HepG2 (cell line): Measurements from ENCODE around the gene NDUFAF3. TPM values are rescaled to one million over a fixed set of nuclear protein-coding genes. Genes with fewer than 3 reads are reported as not detected.
A peak's percentile ranks its signal among the peaks of the same experiment; 100 is the strongest.

Source experiments
- CC2D1A ChIP-seq: sonication (generic); formaldehyde crosslinking; IDR thresholded peaks from 2 replicates; pipeline ENCODE4 v1.8.1; 2023; ENCODE audit warnings: mild to moderate bottlenecking, missing genetic modification reagents
- CCAR2 ChIP-seq: fragments of 200-400 bp; formaldehyde crosslinking; optimal IDR thresholded peaks from 2 replicates; pipeline ENCODE3; 2018; ENCODE audit warnings: low read depth, mild to moderate bottlenecking, low read length, moderate library complexity
- DNMT3B ChIP-seq: conservative IDR thresholded peaks from 2 replicates; pipeline ENCODE4 v1.6.1; 2016; ENCODE audit warnings: missing biosample characterization, control low read depth
- EP300 ChIP-seq, 3 experiments: sonication (generic) in 1 of 3; formaldehyde crosslinking in 1 of 3; IDR thresholded peaks; 2 replicates each; pipeline versions ENCODE4 v1.5.1 to v1.6.1; 2011 to 2020; ENCODE audit warnings: low read depth in 2 of 3, low read length in 2 of 3, borderline replicate concordance in 1 of 3, improper control_type of control experiment in 1 of 3, mild to moderate bottlenecking in 1 of 3, missing genetic modification reagents in 1 of 3, moderate library complexity in 1 of 3
- FOSL2 ChIP-seq: sonication (generic); formaldehyde crosslinking; IDR thresholded peaks from 2 replicates; pipeline ENCODE4 v1.4.0; 2020; ENCODE audit warnings: missing genetic modification reagents
- NFIB ChIP-seq: sonication (generic); formaldehyde crosslinking; IDR thresholded peaks from 2 replicates; pipeline ENCODE4 v1.9.0; 2021; ENCODE audit warnings: missing genetic modification reagents, mild to moderate bottlenecking, borderline replicate concordance
- SALL2 ChIP-seq: sonication (generic); formaldehyde crosslinking; IDR thresholded peaks from 2 replicates; pipeline ENCODE4 v1.8.1; 2023; ENCODE audit warnings: mild to moderate bottlenecking, missing genetic modification reagents, inconsistent platforms
- ZEB1 ChIP-seq: IDR thresholded peaks from 2 replicates; pipeline ENCODE4 v1.6.1; 2012; ENCODE audit warnings: mild to moderate bottlenecking, low read depth, inconsistent platforms; ENCODE audit not compliant: insufficient replicate concordance
- ZNF350 ChIP-seq: sonication (generic); formaldehyde crosslinking; IDR thresholded peaks from 2 replicates; pipeline ENCODE4 v1.4.0; 2020; ENCODE audit warnings: mild to moderate bottlenecking, low read depth, missing genetic modification reagents, borderline replicate concordance
- ZNF44 ChIP-seq: sonication (generic); formaldehyde crosslinking; IDR thresholded peaks from 2 replicates; pipeline ENCODE4 v1.5.1; 2020; ENCODE audit warnings: mild to moderate bottlenecking, missing genetic modification reagents
- polyA plus RNA-seq, 8 experiments: library from polyadenylated mRNA; depleted of rRNA in 3 of 8; stranded (reverse) in 7 of 8; unstranded in 1 of 8; fragments of >200 nt; fragmentation: Illumina TruSeq in 4 of 8; extraction: Trizol in 4 of 8; gene quantifications; 2 replicates each; pipeline versions ENCODE4 v1.2.1 to v1.2.3, GENCODE V29; 2011 to 2016; ENCODE audit warnings: low read depth in 4 of 8, missing spikeins in 1 of 8, mixed read lengths in 1 of 8; ENCODE audit not compliant: insufficient read depth in 1 of 8
- total RNA-seq, 5 experiments: library from RNA; depleted of rRNA; stranded (reverse); fragments of >200 nt; fragmentation: Illumina TruSeq; extraction: Trizol; gene quantifications; 2 replicates each; pipeline ENCODE4 v1.2.3, GENCODE V29; 2016; ENCODE audit warnings: low read depth in 1 of 5
- TF ChIP-seq, protein P1 (sequence below): sonication (generic); formaldehyde crosslinking; IDR thresholded peaks from 2 replicates; pipeline ENCODE4 v1.8.1; 2023; ENCODE audit warnings: mild to moderate bottlenecking, missing genetic modification reagents
- TF ChIP-seq, protein P2 (sequence below): sonication (generic); formaldehyde crosslinking; IDR thresholded peaks from 2 replicates; pipeline ENCODE4 v1.9.0; 2021; ENCODE audit warnings: missing genetic modification reagents, borderline replicate concordance
- TF ChIP-seq, protein P3 (sequence below): sonication (generic); formaldehyde crosslinking; IDR thresholded peaks from 2 replicates; pipeline ENCODE4 v1.4.0; 2020; ENCODE audit warnings: missing genetic modification reagents; ENCODE audit errors: not compliant biosample characterization
- TF ChIP-seq, protein P4 (sequence below): sonication (generic); formaldehyde crosslinking; IDR thresholded peaks from 2 replicates; pipeline ENCODE4 v1.4.0; 2020; ENCODE audit warnings: missing genetic modification reagents
- TF ChIP-seq, protein P5 (sequence below): sonication (generic); formaldehyde crosslinking; IDR thresholded peaks from 2 replicates; pipeline ENCODE4 v1.8.1; 2022; ENCODE audit warnings: mild to moderate bottlenecking, missing genetic modification reagents
- TF ChIP-seq, protein P6 (sequence below), 2 experiments: sonication (generic) in 1 of 2; formaldehyde crosslinking in 1 of 2; IDR thresholded peaks; 2 replicates each; pipeline versions ENCODE4 v1.4.0 to v1.6.1; 2016 to 2020; ENCODE audit warnings: borderline replicate concordance in 1 of 2, low read depth in 1 of 2, mild to moderate bottlenecking in 1 of 2, missing genetic modification reagents in 1 of 2

The NDUFAF3 gene
- total and polyA plus RNA-seq, 2 of the 13 experiments (the other 11 are each of a cell fraction or from before 2014, with no cell fraction given), result 39.0 to 50.0 TPM

DNA sequence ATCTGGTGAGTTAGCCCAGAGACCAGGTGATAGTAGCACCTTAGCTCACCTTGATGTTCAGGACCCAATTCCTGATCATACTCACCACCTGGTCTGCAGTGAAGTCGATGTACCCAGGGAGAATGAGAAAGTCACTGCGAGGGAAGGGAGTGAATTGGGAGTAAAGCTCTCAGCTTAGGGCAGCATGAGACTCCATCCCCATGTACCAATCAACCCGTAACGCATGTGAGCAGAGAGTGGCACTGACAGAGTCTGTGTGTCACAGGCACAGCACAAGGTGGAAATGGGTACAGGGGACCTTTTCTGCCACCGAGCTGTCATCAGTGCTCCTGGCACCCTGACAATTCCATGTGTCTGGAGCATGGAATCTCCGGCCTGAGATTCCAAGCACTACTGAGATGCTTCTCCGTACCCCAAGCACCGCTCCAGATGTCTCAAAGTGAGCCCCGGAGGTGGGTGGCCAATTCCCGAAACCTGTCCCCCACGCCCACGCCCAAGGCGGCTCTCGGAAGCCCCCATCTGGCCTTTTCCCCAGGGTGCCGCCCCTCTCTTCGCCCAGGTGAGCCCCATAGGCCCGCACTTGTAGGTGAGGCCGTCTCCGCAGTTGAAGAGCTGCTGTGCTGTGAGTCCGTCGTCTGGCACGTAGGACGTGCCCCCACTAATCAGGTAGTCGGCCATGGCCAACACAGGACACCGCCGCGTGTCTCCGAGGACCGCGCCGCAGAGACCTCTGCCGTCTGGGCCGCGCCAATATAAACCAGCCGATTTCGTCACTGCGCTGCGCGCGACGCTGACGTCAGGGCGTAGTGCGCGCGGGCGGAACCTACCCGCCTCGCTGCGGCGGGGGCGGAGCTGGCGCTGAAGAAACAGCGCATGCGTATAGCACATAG, 7.0 kb downstream of the NDUFAF3 start, which contains the start of gene IMPDH2 (continued):
- TF ChIP-seq, protein P1, sequence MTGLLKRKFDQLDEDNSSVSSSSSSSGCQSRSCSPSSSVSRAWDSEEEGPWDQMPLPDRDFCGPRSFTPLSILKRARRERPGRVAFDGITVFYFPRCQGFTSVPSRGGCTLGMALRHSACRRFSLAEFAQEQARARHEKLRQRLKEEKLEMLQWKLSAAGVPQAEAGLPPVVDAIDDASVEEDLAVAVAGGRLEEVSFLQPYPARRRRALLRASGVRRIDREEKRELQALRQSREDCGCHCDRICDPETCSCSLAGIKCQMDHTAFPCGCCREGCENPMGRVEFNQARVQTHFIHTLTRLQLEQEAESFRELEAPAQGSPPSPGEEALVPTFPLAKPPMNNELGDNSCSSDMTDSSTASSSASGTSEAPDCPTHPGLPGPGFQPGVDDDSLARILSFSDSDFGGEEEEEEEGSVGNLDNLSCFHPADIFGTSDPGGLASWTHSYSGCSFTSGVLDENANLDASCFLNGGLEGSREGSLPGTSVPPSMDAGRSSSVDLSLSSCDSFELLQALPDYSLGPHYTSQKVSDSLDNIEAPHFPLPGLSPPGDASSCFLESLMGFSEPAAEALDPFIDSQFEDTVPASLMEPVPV, result peak; percentile 48; the same call in 1 of the 2 replicates
- TF ChIP-seq DNMT3B (CRISPR knock-in tag) (peak; percentile 94; the same call in 1 of the 2 replicates), SALL2 (CRISPR knock-in tag) (peak; percentile 92), ZEB1 (no peak), ZNF350 (CRISPR knock-in tag) (peak; percentile 93; the same call in 1 of the 2 replicates), CCAR2 (no peak), ZNF44 (CRISPR knock-in tag) (0 out of 2 replicates have a peak, but pooled peaks have one; percentile 55), CC2D1A (CRISPR knock-in tag) (no peak), NFIB (CRISPR knock-in tag) (0 out of 2 replicates have a peak, but pooled peaks have one; percentile 73), EP300 (IDR thresholded peaks at IDR 0.05; ENCODE audit: low read depth in 2 of 2, low read length in 2 of 2) (peak in 1 of 2 experiments; percentile 42; a peak in 1 of 4 replicates), EP300 (CRISPR knock-in tag; IDR thresholded peaks at IDR 0.05; ENCODE audit: borderline replicate concordance) (peak; percentile 63), FOSL2 (CRISPR knock-in tag) (peak; percentile 73)
- TF ChIP-seq, protein P2, sequence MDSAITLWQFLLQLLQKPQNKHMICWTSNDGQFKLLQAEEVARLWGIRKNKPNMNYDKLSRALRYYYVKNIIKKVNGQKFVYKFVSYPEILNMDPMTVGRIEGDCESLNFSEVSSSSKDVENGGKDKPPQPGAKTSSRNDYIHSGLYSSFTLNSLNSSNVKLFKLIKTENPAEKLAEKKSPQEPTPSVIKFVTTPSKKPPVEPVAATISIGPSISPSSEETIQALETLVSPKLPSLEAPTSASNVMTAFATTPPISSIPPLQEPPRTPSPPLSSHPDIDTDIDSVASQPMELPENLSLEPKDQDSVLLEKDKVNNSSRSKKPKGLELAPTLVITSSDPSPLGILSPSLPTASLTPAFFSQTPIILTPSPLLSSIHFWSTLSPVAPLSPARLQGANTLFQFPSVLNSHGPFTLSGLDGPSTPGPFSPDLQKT (CRISPR knock-in tag), result peak; percentile 67; the same call in 1 of the 2 replicates
- TF ChIP-seq, protein P3, sequence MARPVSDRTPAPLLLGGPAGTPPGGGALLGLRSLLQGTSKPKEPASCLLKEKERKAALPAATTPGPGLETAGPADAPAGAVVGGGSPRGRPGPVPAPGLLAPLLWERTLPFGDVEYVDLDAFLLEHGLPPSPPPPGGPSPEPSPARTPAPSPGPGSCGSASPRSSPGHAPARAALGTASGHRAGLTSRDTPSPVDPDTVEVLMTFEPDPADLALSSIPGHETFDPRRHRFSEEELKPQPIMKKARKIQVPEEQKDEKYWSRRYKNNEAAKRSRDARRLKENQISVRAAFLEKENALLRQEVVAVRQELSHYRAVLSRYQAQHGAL (CRISPR knock-in tag), result peak; percentile 74
- TF ChIP-seq, protein P4, sequence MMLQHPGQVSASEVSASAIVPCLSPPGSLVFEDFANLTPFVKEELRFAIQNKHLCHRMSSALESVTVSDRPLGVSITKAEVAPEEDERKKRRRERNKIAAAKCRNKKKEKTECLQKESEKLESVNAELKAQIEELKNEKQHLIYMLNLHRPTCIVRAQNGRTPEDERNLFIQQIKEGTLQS, result peak; percentile 92
- TF ChIP-seq, protein P5, sequence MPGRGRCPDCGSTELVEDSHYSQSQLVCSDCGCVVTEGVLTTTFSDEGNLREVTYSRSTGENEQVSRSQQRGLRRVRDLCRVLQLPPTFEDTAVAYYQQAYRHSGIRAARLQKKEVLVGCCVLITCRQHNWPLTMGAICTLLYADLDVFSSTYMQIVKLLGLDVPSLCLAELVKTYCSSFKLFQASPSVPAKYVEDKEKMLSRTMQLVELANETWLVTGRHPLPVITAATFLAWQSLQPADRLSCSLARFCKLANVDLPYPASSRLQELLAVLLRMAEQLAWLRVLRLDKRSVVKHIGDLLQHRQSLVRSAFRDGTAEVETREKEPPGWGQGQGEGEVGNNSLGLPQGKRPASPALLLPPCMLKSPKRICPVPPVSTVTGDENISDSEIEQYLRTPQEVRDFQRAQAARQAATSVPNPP (CRISPR knock-in tag), result peak; percentile 45; the same call in 1 of the 2 replicates
- TF ChIP-seq, protein P6, sequence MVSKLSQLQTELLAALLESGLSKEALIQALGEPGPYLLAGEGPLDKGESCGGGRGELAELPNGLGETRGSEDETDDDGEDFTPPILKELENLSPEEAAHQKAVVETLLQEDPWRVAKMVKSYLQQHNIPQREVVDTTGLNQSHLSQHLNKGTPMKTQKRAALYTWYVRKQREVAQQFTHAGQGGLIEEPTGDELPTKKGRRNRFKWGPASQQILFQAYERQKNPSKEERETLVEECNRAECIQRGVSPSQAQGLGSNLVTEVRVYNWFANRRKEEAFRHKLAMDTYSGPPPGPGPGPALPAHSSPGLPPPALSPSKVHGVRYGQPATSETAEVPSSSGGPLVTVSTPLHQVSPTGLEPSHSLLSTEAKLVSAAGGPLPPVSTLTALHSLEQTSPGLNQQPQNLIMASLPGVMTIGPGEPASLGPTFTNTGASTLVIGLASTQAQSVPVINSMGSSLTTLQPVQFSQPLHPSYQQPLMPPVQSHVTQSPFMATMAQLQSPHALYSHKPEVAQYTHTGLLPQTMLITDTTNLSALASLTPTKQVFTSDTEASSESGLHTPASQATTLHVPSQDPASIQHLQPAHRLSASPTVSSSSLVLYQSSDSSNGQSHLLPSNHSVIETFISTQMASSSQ (IDR thresholded peaks at IDR 0.05; ENCODE audit: low read depth), result no peak
- TF ChIP-seq, protein P6 (CRISPR knock-in tag; IDR thresholded peaks at IDR 0.05; ENCODE audit: borderline replicate concordance), result peak; percentile 60; the same call in 1 of the 2 replicates
